Measurements from ENCODE around the gene FAT4. TPM values are rescaled to one million over a fixed set of nuclear protein-coding genes. Genes with fewer than 3 reads are reported as not detected.

The FAT4 gene
- total RNA-seq, 4 donors from 2014 or later, result 1.8 to 8.6 (median 2.8) TPM

DNA sequence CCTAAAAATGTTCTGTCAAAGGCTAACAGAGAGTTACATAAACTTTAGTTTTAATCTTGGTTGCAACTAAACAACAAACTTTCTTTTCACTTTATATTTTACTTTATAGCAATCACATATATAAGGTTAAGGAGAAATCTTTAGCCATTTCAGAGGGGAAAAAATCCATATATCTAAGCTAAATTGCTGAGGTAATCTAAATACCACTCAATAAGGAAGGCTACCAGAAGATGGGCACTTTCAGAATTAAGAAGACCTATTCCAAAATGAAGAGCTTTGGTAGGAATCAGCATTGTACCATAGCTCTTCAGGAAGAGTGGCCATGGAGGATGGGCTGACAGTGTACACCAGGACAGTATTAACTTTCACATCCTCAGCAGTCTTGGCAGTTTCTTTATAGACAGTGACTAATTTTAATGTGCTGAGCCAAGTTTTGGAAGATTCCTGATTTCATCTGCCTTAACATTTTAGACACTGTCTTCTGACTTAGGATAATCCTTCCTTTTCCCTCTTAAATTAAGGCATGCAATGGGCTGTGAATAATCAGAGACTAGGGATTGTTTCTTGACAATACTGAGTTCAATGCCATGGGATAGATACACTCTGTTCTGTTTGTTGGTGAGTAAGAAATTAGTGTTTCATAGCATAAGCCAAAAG lies 7.1 kb downstream of the FAT4 start:
- intact Hi-C loops (cut with DNase I; ENCODE audit: low total_unique reads), result no loop called here
- H3K4me3 ChIP-seq (ENCODE audit: low read depth, poor library complexity, severe bottlenecking), result no peak overlapping the region
- no peak for DNase-seq (ENCODE audit: low spot score in 2 of 2)
- TF ChIP-seq POLR2A (IDR thresholded peaks at IDR 0.05), result no peak
- TF ChIP-seq, protein P1, sequence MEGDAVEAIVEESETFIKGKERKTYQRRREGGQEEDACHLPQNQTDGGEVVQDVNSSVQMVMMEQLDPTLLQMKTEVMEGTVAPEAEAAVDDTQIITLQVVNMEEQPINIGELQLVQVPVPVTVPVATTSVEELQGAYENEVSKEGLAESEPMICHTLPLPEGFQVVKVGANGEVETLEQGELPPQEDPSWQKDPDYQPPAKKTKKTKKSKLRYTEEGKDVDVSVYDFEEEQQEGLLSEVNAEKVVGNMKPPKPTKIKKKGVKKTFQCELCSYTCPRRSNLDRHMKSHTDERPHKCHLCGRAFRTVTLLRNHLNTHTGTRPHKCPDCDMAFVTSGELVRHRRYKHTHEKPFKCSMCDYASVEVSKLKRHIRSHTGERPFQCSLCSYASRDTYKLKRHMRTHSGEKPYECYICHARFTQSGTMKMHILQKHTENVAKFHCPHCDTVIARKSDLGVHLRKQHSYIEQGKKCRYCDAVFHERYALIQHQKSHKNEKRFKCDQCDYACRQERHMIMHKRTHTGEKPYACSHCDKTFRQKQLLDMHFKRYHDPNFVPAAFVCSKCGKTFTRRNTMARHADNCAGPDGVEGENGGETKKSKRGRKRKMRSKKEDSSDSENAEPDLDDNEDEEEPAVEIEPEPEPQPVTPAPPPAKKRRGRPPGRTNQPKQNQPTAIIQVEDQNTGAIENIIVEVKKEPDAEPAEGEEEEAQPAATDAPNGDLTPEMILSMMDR (IDR thresholded peaks at IDR 0.05), result no peak

DNA sequence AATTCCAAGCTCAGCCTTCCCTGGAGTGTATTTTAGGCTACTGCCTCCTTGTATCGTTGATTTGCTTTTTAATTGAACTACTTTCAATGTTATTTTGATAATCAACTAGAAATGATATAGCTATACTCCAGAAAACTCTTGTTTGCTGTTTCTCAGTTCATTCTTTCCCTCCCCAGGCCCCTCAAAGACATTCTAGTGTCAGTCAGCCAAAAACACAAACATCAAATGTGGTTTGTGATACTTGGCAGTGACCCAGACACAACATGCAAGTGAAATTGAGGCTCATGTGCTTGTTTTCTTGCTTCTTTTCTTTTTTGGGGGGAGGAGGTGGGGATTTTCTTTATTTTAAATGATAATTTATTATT lies 7.6 kb downstream of the FAT4 start:
- intact Hi-C loops (cut with DNase I; ENCODE audit: low total_unique reads), result no loop called here

GRCh38 chr4:125323654-125324053 lies 8.9 kb downstream of the FAT4 start:
- WGBS, 2 donors, result 29 to 39% methylated on average over 3 of the region's 3 CpGs
- intact Hi-C loops (cut with DNase I; ENCODE audit: low total_unique reads), result no loop called here
- no peak for TF ChIP-seq POLR2A (IDR thresholded peaks at IDR 0.05)
- TF ChIP-seq, protein P1 (IDR thresholded peaks at IDR 0.05), result no peak
- H3K4me3 ChIP-seq (ENCODE audit: low read depth, poor library complexity, severe bottlenecking), result no peak overlapping the region
- no peak for DNase-seq (ENCODE audit: low spot score in 2 of 2)

More for the DNA sequence above, 7.6 kb downstream of the FAT4 start:
- H3K4me3 ChIP-seq (ENCODE audit: low read depth, poor library complexity, severe bottlenecking), result no peak overlapping the region
- no peak for TF ChIP-seq POLR2A (IDR thresholded peaks at IDR 0.05)
- TF ChIP-seq, protein P1 (IDR thresholded peaks at IDR 0.05), result no peak
- WGBS, 2 donors, result 14 to 17% methylated on average over 1 of the region's 1 CpG
- DNase-seq (ENCODE audit: low spot score in 2 of 2), result peak in 1 of 2 donors; percentile 24

- 84 to 88% methylated on average over 1 of the region's 1 CpG for WGBS, 2 donors
Observed at GRCh38 chr4:125325733-125326132, 11.0 kb downstream of the FAT4 start.

GRCh38 chr4:125331116-125331515 lies 16.4 kb downstream of the FAT4 start:
- WGBS, 2 donors, result 91 to 93% methylated on average over 2 of the region's 2 CpGs
- TF ChIP-seq, protein P1 (IDR thresholded peaks at IDR 0.05), result no peak
- no peak for TF ChIP-seq POLR2A (IDR thresholded peaks at IDR 0.05)
- H3K4me3 ChIP-seq (ENCODE audit: low read depth, poor library complexity, severe bottlenecking), result no peak overlapping the region
- intact Hi-C loops (cut with DNase I; ENCODE audit: low total_unique reads), result no loop called here
- DNase-seq (ENCODE audit: low spot score in 2 of 2), result no peak

More at GRCh38 chr4:125325733-125326132, 11.0 kb downstream of the FAT4 start:
- no peak for DNase-seq (ENCODE audit: low spot score in 2 of 2)
- intact Hi-C loops (cut with DNase I; ENCODE audit: low total_unique reads), result no loop called here
- no peak overlapping the region for H3K4me3 ChIP-seq (ENCODE audit: low read depth, poor library complexity, severe bottlenecking)
- no peak for TF ChIP-seq POLR2A (IDR thresholded peaks at IDR 0.05)
- TF ChIP-seq, protein P1 (IDR thresholded peaks at IDR 0.05), result no peak

DNA sequence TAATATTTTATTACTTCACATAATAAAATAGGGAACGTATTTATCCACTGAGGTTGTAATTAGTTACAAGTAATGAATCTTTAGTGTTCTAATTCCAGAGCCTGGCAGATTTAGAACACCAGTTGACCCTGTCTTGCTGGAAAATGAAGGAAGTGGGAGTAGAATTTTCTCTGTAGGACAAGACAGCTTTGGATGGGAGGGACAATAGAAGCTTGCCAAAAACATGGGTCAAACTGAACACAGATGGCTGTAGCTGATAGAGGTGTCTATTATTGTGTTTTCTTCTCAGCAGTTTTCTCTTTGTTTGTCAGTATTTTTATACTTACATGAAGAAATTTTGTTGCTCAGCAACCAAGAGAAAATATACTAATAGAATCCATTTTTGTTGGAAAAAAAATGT lies 20.2 kb downstream of the FAT4 start:
- H3K4me3 ChIP-seq (ENCODE audit: low read depth, poor library complexity, severe bottlenecking), result no peak overlapping the region
- intact Hi-C loops (cut with DNase I; ENCODE audit: low total_unique reads), result no loop called here
- 36 to 37% methylated on average over 1 of the region's 1 CpG for WGBS, 2 donors
- TF ChIP-seq POLR2A (IDR thresholded peaks at IDR 0.05), result no peak
- TF ChIP-seq, protein P1 (IDR thresholded peaks at IDR 0.05), result no peak
- DNase-seq (ENCODE audit: low spot score in 2 of 2), result no peak

All from lower leg skin (tissue), 4 donors.